Neural cell (in vitro differentiated cells): ENCODE results near the gene FGF5. TPM values are rescaled to one million over a fixed set of nuclear protein-coding genes. Genes with fewer than 3 reads are reported as not detected.

ENCODE experiments used
- H2AFZ ChIP-seq: fragments of 200-600, 300-800 bp; sonication (generic), shearing (Covaris generic); 2 replicates; pipeline ENCODE4 v1.6.0; 2014; ENCODE audit warnings: low read depth, mild to moderate bottlenecking, antibody characterized with exemption, low read length, moderate library complexity
- H3F3A ChIP-seq: fragments of 200-600 bp; shearing (Covaris generic); 2 replicates; pipeline ENCODE4 v1.6.1; 2016; ENCODE audit warnings: mild to moderate bottlenecking, moderate library complexity, mixed read lengths, antibody characterized with exemption, low read length; ENCODE audit not compliant: insufficient read depth, poor library complexity, severe bottlenecking
- H3K27ac ChIP-seq: fragments of 200-600, 300-800 bp; sonication (generic), shearing (Covaris generic); 2 replicates; pipeline ENCODE4 v1.5.1; 2014; ENCODE audit warnings: mild to moderate bottlenecking, low read length, moderate library complexity
- H3K27me3 ChIP-seq: fragments of 300-800, 200-600 bp; sonication (generic), shearing (Covaris generic); 2 replicates; pipeline ENCODE4 v1.6.0; 2014; ENCODE audit warnings: mild to moderate bottlenecking, low read depth, low read length, moderate library complexity; ENCODE audit not compliant: insufficient read depth
- H3K36me3 ChIP-seq: fragments of 300-800, 200-600 bp; sonication (generic), shearing (Covaris generic); 2 replicates; pipeline ENCODE4 v1.5.1; 2014; ENCODE audit warnings: mild to moderate bottlenecking, antibody characterized with exemption, low read length, moderate library complexity; ENCODE audit not compliant: insufficient read depth
- H3K4me2 ChIP-seq: fragments of 300-800, 200-600 bp; sonication (generic), shearing (Covaris generic); 2 replicates; pipeline ENCODE4 v1.6.0; 2014; ENCODE audit warnings: mild to moderate bottlenecking, low read length
- H3K4me3 ChIP-seq: fragments of 300-800, 200-600 bp; sonication (generic), shearing (Covaris generic); 2 replicates; pipeline ENCODE4 v1.5.1; 2014; ENCODE audit warnings: mild to moderate bottlenecking, low read length, moderate library complexity
- H3K79me2 ChIP-seq: fragments of 200-600 bp; shearing (Covaris generic); replicated peaks from 2 replicates; pipeline ENCODE4 v1.6.0; 2014; ENCODE audit warnings: mild to moderate bottlenecking, low read length, moderate library complexity; ENCODE audit not compliant: insufficient read depth
- H3K9ac ChIP-seq: fragments of 300-800, 200-600 bp; sonication (generic), shearing (Covaris generic); 2 replicates; pipeline ENCODE4 v1.6.1; 2016; ENCODE audit warnings: mild to moderate bottlenecking, low read length, mixed read lengths
- H3K9me2 ChIP-seq: fragments of 200-600 bp; shearing (Covaris generic); 2 replicates; pipeline ENCODE4 v1.6.1; 2016; ENCODE audit warnings: mild to moderate bottlenecking, low read length, mixed read lengths; ENCODE audit not compliant: insufficient read depth
- H3K9me3 ChIP-seq: fragments of 200-600, 300-800 bp; sonication (generic), shearing (Covaris generic); 2 replicates; pipeline ENCODE4 v1.6.1; 2016; ENCODE audit warnings: mild to moderate bottlenecking, mixed run types, low read length, moderate library complexity, mixed read lengths
- H4K20me1 ChIP-seq: fragments of 200-600 bp; shearing (Covaris generic); 2 replicates; pipeline ENCODE4 v1.6.1; 2016; ENCODE audit warnings: mild to moderate bottlenecking, mixed run types; ENCODE audit not compliant: insufficient read depth
- EP300 ChIP-seq: fragments of 450-650 bp; conservative IDR thresholded peaks from 2 replicates; pipeline ENCODE4 v1.6.1; 2014; ENCODE audit warnings: antibody characterized with exemption, mild to moderate bottlenecking, moderate library complexity; ENCODE audit not compliant: poor library complexity, severe bottlenecking
- EZH2 ChIP-seq: fragments of 200-600, 300-800 bp; shearing (Covaris generic), sonication (generic); IDR thresholded peaks from 2 replicates; pipeline ENCODE4 v1.6.1; 2014; ENCODE audit warnings: antibody characterized with exemption, low read length, borderline replicate concordance, mild to moderate bottlenecking; ENCODE audit not compliant: insufficient read depth, poor library complexity, severe bottlenecking
- MXI1 ChIP-seq: fragments of 450-650 bp; conservative IDR thresholded peaks from 2 replicates; pipeline ENCODE4 v1.6.1; 2014; ENCODE audit warnings: antibody characterized with exemption, mild to moderate bottlenecking; ENCODE audit not compliant: poor library complexity, severe bottlenecking
- POLR2AphosphoS5 ChIP-seq: IDR thresholded peaks from 2 replicates; pipeline ENCODE4 v1.6.1; 2012
- RAD21 ChIP-seq: fragments of 450-650 bp; conservative IDR thresholded peaks from 2 replicates; pipeline ENCODE4 v1.6.1; 2014; ENCODE audit warnings: antibody characterized with exemption, mild to moderate bottlenecking, moderate library complexity
- SMC3 ChIP-seq: fragments of 450-650 bp; conservative IDR thresholded peaks from 2 replicates; pipeline ENCODE4 v1.6.1; 2014; ENCODE audit warnings: antibody characterized with exemption, mild to moderate bottlenecking, moderate library complexity; ENCODE audit not compliant: poor library complexity
- TAF1 ChIP-seq: IDR thresholded peaks from 2 replicates; pipeline ENCODE4 v1.6.1; 2012; ENCODE audit warnings: low read depth
- polyA plus RNA-seq: library from polyadenylated mRNA; depleted of rRNA; stranded (reverse); fragments of >200 nt; gene quantifications from 2 replicates; pipeline ENCODE4 v1.2.3, GENCODE V29; 2014
- TF ChIP-seq, protein P1 (sequence below): IDR thresholded peaks from 2 replicates; pipeline ENCODE4 v1.6.1; 2012; ENCODE audit warnings: borderline replicate concordance
- TF ChIP-seq, protein P2 (sequence below): fragments of 450-650 bp; IDR thresholded peaks from 2 replicates; pipeline ENCODE4 v1.5.1; 2014; ENCODE audit warnings: antibody characterized with exemption, mild to moderate bottlenecking, moderate library complexity; ENCODE audit not compliant: poor library complexity, severe bottlenecking

Gene FGF5
- polyA plus RNA-seq, 1 donor from 2014 or later = 0.26 TPM

DNA sequence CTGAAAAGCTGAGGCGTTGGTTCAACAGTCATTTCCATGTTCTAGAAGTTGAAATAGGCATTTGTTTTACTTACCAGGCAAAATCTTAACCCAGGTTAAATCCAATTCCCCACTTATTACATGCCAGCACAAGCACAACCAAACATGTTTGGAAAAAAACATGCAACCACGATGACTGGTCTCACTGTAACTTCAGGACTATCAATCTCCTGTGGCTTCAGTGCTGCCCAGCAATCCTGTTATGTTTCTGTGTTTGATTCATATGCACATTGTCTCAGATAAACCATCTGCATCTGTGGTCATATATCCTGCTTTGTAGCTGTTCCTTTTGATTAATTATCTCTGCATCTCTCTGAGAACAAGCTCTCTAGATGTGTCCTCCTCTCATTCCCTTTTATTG lies 40.9 kb upstream of the FGF5 start:
- no peak overlapping the region for H3K27ac ChIP-seq
- no peaks in the 10 kb centered on the region for H3K9me3 ChIP-seq
- H3K27me3 ChIP-seq = peaks cover 12% of the 10 kb centered on the region
- no peaks in the 10 kb centered on the region for H3K79me2 ChIP-seq
- H3K36me3 ChIP-seq = no peaks in the 10 kb centered on the region
- H4K20me1 ChIP-seq = no peaks in the 10 kb centered on the region
- no peak overlapping the region for H2AFZ ChIP-seq
- no peak overlapping the region for H3K9ac ChIP-seq
- no peak overlapping the region for H3K4me2 ChIP-seq
- no peak overlapping the region for H3K4me3 ChIP-seq
- no peaks in the 10 kb centered on the region for H3K9me2 ChIP-seq
- no peak for TF ChIP-seq MXI1
- TF ChIP-seq POLR2AphosphoS5 = no peak
- TF ChIP-seq RAD21 = no peak
- no peak for TF ChIP-seq TAF1
- TF ChIP-seq, protein P1, sequence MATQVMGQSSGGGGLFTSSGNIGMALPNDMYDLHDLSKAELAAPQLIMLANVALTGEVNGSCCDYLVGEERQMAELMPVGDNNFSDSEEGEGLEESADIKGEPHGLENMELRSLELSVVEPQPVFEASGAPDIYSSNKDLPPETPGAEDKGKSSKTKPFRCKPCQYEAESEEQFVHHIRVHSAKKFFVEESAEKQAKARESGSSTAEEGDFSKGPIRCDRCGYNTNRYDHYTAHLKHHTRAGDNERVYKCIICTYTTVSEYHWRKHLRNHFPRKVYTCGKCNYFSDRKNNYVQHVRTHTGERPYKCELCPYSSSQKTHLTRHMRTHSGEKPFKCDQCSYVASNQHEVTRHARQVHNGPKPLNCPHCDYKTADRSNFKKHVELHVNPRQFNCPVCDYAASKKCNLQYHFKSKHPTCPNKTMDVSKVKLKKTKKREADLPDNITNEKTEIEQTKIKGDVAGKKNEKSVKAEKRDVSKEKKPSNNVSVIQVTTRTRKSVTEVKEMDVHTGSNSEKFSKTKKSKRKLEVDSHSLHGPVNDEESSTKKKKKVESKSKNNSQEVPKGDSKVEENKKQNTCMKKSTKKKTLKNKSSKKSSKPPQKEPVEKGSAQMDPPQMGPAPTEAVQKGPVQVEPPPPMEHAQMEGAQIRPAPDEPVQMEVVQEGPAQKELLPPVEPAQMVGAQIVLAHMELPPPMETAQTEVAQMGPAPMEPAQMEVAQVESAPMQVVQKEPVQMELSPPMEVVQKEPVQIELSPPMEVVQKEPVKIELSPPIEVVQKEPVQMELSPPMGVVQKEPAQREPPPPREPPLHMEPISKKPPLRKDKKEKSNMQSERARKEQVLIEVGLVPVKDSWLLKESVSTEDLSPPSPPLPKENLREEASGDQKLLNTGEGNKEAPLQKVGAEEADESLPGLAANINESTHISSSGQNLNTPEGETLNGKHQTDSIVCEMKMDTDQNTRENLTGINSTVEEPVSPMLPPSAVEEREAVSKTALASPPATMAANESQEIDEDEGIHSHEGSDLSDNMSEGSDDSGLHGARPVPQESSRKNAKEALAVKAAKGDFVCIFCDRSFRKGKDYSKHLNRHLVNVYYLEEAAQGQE = no peak
- TF ChIP-seq, protein P2, sequence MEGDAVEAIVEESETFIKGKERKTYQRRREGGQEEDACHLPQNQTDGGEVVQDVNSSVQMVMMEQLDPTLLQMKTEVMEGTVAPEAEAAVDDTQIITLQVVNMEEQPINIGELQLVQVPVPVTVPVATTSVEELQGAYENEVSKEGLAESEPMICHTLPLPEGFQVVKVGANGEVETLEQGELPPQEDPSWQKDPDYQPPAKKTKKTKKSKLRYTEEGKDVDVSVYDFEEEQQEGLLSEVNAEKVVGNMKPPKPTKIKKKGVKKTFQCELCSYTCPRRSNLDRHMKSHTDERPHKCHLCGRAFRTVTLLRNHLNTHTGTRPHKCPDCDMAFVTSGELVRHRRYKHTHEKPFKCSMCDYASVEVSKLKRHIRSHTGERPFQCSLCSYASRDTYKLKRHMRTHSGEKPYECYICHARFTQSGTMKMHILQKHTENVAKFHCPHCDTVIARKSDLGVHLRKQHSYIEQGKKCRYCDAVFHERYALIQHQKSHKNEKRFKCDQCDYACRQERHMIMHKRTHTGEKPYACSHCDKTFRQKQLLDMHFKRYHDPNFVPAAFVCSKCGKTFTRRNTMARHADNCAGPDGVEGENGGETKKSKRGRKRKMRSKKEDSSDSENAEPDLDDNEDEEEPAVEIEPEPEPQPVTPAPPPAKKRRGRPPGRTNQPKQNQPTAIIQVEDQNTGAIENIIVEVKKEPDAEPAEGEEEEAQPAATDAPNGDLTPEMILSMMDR = no peak
- TF ChIP-seq EP300 = no peak
- TF ChIP-seq EZH2 = no peak
- no peak for TF ChIP-seq SMC3
- H3F3A ChIP-seq = no peaks in the 10 kb centered on the region

DNA sequence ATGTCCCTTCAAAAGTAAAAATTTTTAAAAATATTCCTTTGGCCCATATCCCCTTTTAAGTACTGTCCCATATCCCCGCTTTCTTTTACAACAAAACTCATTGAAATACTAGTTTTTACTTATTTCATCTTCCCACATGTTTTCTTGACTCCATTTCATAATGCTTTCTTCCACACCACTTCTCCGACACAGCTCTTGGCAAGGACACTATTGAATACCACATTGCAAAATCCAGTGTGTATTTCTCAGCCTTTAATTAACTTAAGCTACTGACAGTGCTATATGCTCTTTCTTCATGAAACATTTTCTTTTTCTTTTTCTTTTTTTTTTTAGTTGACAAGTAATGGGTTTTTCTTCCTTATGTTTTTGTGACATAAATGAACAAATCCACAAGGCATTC lies 40.4 kb upstream of the FGF5 start:
- Histone ChIP-seq H3K4me3 (no peak overlapping the region), H4K20me1 (no peaks in the 10 kb centered on the region), H3K9me3 (no peaks in the 10 kb centered on the region), H3K27me3 (peaks cover 8% of the 10 kb centered on the region), H3K79me2 (no peaks in the 10 kb centered on the region), H3K9ac (no peak overlapping the region), H3F3A (no peaks in the 10 kb centered on the region), H3K36me3 (no peaks in the 10 kb centered on the region), H3K27ac (no peak overlapping the region), H3K9me2 (no peaks in the 10 kb centered on the region), H2AFZ (no peak overlapping the region), H3K4me2 (no peak overlapping the region)
- no peak for TF ChIP-seq POLR2AphosphoS5
- TF ChIP-seq RAD21 = no peak
- no peak for TF ChIP-seq EZH2
- TF ChIP-seq EP300 = no peak
- TF ChIP-seq MXI1 = no peak
- TF ChIP-seq TAF1 = no peak
- no peak for TF ChIP-seq SMC3
- TF ChIP-seq, protein P1 = no peak
- TF ChIP-seq, protein P2 = no peak
